HepG2 (cell line): ENCODE measurements around the gene ZBTB22. TPM values are rescaled to one million over a fixed set of nuclear protein-coding genes. Genes with fewer than 3 reads are reported as not detected.

Experiments
- AKAP8 ChIP-seq: sonication (generic); formaldehyde crosslinking; IDR thresholded peaks from 2 replicates; pipeline ENCODE4 v1.5.1; 2020; ENCODE audit warnings: mild to moderate bottlenecking, missing genetic modification reagents
- ATF7-NPFF ChIP-seq: sonication (generic); formaldehyde crosslinking; IDR thresholded peaks from 2 replicates; pipeline ENCODE4 v1.8.1; 2023; ENCODE audit warnings: mild to moderate bottlenecking, low read depth, missing genetic modification reagents, moderate library complexity
- CENPT ChIP-seq: sonication (generic); formaldehyde crosslinking; IDR thresholded peaks from 2 replicates; pipeline ENCODE4 v1.8.0; 2022; ENCODE audit warnings: low read depth, mild to moderate bottlenecking, moderate library complexity, missing genetic modification reagents
- ESRRA ChIP-seq: sonication (generic); formaldehyde crosslinking; IDR thresholded peaks from 2 replicates; pipeline ENCODE4 v1.5.1; 2020; ENCODE audit warnings: mild to moderate bottlenecking, low read depth, missing genetic modification reagents
- GABPB1 ChIP-seq: IDR thresholded peaks from 2 replicates; pipeline ENCODE4 v1.6.1; 2016; ENCODE audit warnings: mild to moderate bottlenecking, missing genetic modification reagents, moderate library complexity, missing compliant biosample characterization
- GTF3A ChIP-seq: sonication (generic); formaldehyde crosslinking; conservative IDR thresholded peaks from 2 replicates; pipeline ENCODE4 v1.4.0; 2020; ENCODE audit warnings: mild to moderate bottlenecking, missing genetic modification reagents
- HNRNPUL1 ChIP-seq: fragments of 200-400 bp; formaldehyde crosslinking; IDR thresholded peaks from 2 replicates; pipeline ENCODE4 v1.6.1; 2017; ENCODE audit warnings: low read depth, mild to moderate bottlenecking, low read length, moderate library complexity
- KMT2A ChIP-seq: sonication (generic); formaldehyde crosslinking; IDR thresholded peaks from 2 replicates; pipeline ENCODE4 v1.4.0; 2020; ENCODE audit warnings: missing genetic modification reagents
- POLR2AphosphoS2 ChIP-seq: IDR thresholded peaks from 2 replicates; pipeline ENCODE4 v1.6.1; 2011; ENCODE audit warnings: low read depth, low read length, improper control_type of control experiment
- RBAK ChIP-seq: sonication (generic); formaldehyde crosslinking; IDR thresholded peaks from 2 replicates; pipeline ENCODE4 v1.5.1; 2020; ENCODE audit warnings: mild to moderate bottlenecking, missing genetic modification reagents
- RBFOX2 ChIP-seq: fragments of 200-400 bp; formaldehyde crosslinking; IDR thresholded peaks from 2 replicates; pipeline ENCODE4 v1.6.1; 2017; ENCODE audit warnings: low read depth, mild to moderate bottlenecking, low read length
- RBM39 ChIP-seq: fragments of 200-400 bp; formaldehyde crosslinking; IDR thresholded peaks from one replicate; pipeline ENCODE4 v1.6.1; 2018; ENCODE audit warnings: antibody characterized with exemption, mild to moderate bottlenecking, low read depth, low read length; ENCODE audit not compliant: poor library complexity, severe bottlenecking
- SNRNP70 ChIP-seq: fragments of 200-400 bp; formaldehyde crosslinking; IDR thresholded peaks from 2 replicates; pipeline ENCODE4 v1.6.1; 2017; ENCODE audit warnings: mild to moderate bottlenecking, low read depth, low read length, moderate library complexity
- TARDBP ChIP-seq: sonication (generic); formaldehyde crosslinking; IDR thresholded peaks from 2 replicates; pipeline ENCODE4 v1.8.0; 2022; ENCODE audit warnings: mild to moderate bottlenecking, missing genetic modification reagents
- TEAD2 ChIP-seq: sonication (generic); formaldehyde crosslinking; IDR thresholded peaks from 2 replicates; pipeline ENCODE4 v1.9.0; 2021; ENCODE audit warnings: missing genetic modification reagents
- ZNF235 ChIP-seq: sonication (generic); formaldehyde crosslinking; IDR thresholded peaks from 2 replicates; pipeline ENCODE4 v1.8.1; 2023; ENCODE audit warnings: mild to moderate bottlenecking, missing genetic modification reagents, borderline replicate concordance
- ZNF383 ChIP-seq: sonication (generic); formaldehyde crosslinking; IDR thresholded peaks from 2 replicates; pipeline ENCODE4 v1.4.0; 2020; ENCODE audit warnings: missing genetic modification reagents, mild to moderate bottlenecking, borderline replicate concordance
- polyA plus RNA-seq, 8 experiments: library from polyadenylated mRNA; depleted of rRNA in 3 of 8; stranded (reverse) in 7 of 8; unstranded in 1 of 8; fragments of >200 nt; fragmentation: Illumina TruSeq in 4 of 8; extraction: Trizol in 4 of 8; gene quantifications; 2 replicates each; pipeline versions ENCODE4 v1.2.1 to v1.2.3, GENCODE V29; 2011 to 2016; ENCODE audit warnings: low read depth in 4 of 8, missing spikeins in 1 of 8, mixed read lengths in 1 of 8; ENCODE audit not compliant: insufficient read depth in 1 of 8
- total RNA-seq, 5 experiments: library from RNA; depleted of rRNA; stranded (reverse); fragments of >200 nt; fragmentation: Illumina TruSeq; extraction: Trizol; gene quantifications; 2 replicates each; pipeline ENCODE4 v1.2.3, GENCODE V29; 2016; ENCODE audit warnings: low read depth in 1 of 5
- TF ChIP-seq, protein P1 (sequence below): sonication (generic); formaldehyde crosslinking; IDR thresholded peaks from 2 replicates; pipeline ENCODE4 v1.4.0; 2020; ENCODE audit warnings: missing genetic modification reagents
- TF ChIP-seq, protein P2 (sequence below): sonication (generic); formaldehyde crosslinking; IDR thresholded peaks from 2 replicates; pipeline ENCODE4 v1.4.0; 2020; ENCODE audit warnings: mild to moderate bottlenecking, missing genetic modification reagents
- TF ChIP-seq, protein P3 (sequence below): sonication (generic); formaldehyde crosslinking; IDR thresholded peaks from 2 replicates; pipeline ENCODE4 v1.9.0; 2022; ENCODE audit warnings: missing genetic modification reagents, mild to moderate bottlenecking, borderline replicate concordance

The ZBTB22 gene
- total and polyA plus RNA-seq, 2 of the 13 experiments (the other 11 are each of a cell fraction or from before 2014, with no cell fraction given): 8.0 to 10.6 TPM

DNA sequence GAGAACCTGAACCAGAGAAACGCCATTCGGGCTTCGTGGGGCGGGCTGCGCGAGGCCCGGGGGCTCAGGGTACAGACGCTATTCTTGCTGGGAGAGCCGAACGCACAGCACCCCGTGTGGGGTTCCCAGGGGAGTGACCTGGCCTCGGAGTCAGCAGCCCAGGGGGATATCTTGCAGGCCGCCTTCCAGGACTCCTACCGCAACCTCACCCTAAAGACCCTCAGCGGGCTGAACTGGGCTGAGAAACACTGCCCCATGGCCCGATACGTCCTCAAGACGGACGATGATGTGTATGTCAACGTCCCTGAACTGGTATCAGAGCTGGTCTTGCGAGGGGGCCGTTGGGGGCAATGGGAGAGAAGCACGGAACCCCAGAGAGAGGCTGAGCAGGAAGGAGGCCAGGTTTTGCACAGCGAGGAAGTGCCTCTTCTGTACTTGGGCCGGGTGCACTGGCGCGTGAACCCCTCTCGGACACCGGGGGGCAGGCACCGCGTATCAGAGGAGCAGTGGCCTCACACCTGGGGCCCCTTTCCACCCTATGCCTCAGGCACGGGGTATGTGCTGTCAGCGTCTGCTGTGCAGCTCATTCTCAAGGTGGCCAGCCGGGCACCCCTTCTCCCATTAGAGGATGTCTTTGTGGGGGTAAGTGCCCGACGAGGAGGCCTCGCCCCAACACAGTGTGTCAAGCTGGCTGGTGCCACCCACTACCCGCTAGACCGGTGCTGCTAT lies 39.7 kb downstream of the ZBTB22 start (continued):
- TF ChIP-seq ATF7-NPFF (CRISPR knock-in tag): no peak
- TF ChIP-seq GABPB1 (CRISPR knock-in tag): peak; percentile 43; the same call in 1 of the 2 replicates
- no peak for TF ChIP-seq CENPT (CRISPR knock-in tag)
- no peak for TF ChIP-seq GTF3A (CRISPR knock-in tag)
- TF ChIP-seq RBAK: no peak
- TF ChIP-seq ZNF383 (CRISPR knock-in tag): no peak
- TF ChIP-seq, protein P1, sequence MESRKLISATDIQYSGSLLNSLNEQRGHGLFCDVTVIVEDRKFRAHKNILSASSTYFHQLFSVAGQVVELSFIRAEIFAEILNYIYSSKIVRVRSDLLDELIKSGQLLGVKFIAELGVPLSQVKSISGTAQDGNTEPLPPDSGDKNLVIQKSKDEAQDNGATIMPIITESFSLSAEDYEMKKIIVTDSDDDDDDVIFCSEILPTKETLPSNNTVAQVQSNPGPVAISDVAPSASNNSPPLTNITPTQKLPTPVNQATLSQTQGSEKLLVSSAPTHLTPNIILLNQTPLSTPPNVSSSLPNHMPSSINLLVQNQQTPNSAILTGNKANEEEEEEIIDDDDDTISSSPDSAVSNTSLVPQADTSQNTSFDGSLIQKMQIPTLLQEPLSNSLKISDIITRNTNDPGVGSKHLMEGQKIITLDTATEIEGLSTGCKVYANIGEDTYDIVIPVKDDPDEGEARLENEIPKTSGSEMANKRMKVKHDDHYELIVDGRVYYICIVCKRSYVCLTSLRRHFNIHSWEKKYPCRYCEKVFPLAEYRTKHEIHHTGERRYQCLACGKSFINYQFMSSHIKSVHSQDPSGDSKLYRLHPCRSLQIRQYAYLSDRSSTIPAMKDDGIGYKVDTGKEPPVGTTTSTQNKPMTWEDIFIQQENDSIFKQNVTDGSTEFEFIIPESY: peak; percentile 89; the same call in 1 of the 2 replicates
- TF ChIP-seq AKAP8 (CRISPR knock-in tag): peak; percentile 84; the same call in 1 of the 2 replicates
- TF ChIP-seq POLR2AphosphoS2: 0 out of 2 replicates have a peak, but pooled peaks have one; percentile 6
- TF ChIP-seq RBM39: no peak
- TF ChIP-seq, protein P2, sequence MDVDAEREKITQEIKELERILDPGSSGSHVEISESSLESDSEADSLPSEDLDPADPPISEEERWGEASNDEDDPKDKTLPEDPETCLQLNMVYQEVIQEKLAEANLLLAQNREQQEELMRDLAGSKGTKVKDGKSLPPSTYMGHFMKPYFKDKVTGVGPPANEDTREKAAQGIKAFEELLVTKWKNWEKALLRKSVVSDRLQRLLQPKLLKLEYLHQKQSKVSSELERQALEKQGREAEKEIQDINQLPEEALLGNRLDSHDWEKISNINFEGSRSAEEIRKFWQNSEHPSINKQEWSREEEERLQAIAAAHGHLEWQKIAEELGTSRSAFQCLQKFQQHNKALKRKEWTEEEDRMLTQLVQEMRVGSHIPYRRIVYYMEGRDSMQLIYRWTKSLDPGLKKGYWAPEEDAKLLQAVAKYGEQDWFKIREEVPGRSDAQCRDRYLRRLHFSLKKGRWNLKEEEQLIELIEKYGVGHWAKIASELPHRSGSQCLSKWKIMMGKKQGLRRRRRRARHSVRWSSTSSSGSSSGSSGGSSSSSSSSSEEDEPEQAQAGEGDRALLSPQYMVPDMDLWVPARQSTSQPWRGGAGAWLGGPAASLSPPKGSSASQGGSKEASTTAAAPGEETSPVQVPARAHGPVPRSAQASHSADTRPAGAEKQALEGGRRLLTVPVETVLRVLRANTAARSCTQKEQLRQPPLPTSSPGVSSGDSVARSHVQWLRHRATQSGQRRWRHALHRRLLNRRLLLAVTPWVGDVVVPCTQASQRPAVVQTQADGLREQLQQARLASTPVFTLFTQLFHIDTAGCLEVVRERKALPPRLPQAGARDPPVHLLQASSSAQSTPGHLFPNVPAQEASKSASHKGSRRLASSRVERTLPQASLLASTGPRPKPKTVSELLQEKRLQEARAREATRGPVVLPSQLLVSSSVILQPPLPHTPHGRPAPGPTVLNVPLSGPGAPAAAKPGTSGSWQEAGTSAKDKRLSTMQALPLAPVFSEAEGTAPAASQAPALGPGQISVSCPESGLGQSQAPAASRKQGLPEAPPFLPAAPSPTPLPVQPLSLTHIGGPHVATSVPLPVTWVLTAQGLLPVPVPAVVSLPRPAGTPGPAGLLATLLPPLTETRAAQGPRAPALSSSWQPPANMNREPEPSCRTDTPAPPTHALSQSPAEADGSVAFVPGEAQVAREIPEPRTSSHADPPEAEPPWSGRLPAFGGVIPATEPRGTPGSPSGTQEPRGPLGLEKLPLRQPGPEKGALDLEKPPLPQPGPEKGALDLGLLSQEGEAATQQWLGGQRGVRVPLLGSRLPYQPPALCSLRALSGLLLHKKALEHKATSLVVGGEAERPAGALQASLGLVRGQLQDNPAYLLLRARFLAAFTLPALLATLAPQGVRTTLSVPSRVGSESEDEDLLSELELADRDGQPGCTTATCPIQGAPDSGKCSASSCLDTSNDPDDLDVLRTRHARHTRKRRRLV (CRISPR knock-in tag): no peak
- peak; percentile 29; the same call in 1 of the 2 replicates for TF ChIP-seq TARDBP (CRISPR knock-in tag)
- no peak for TF ChIP-seq SNRNP70
- TF ChIP-seq ESRRA (CRISPR knock-in tag): no peak
- no peak for TF ChIP-seq RBFOX2
- TF ChIP-seq ZNF235 (CRISPR knock-in tag): 0 out of 2 replicates have a peak, but pooled peaks have one; percentile 37
- no peak for TF ChIP-seq KMT2A (CRISPR knock-in tag)
- TF ChIP-seq HNRNPUL1: no peak
- no peak for TF ChIP-seq TEAD2
- TF ChIP-seq, protein P3, sequence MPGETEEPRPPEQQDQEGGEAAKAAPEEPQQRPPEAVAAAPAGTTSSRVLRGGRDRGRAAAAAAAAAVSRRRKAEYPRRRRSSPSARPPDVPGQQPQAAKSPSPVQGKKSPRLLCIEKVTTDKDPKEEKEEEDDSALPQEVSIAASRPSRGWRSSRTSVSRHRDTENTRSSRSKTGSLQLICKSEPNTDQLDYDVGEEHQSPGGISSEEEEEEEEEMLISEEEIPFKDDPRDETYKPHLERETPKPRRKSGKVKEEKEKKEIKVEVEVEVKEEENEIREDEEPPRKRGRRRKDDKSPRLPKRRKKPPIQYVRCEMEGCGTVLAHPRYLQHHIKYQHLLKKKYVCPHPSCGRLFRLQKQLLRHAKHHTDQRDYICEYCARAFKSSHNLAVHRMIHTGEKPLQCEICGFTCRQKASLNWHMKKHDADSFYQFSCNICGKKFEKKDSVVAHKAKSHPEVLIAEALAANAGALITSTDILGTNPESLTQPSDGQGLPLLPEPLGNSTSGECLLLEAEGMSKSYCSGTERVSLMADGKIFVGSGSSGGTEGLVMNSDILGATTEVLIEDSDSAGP (CRISPR knock-in tag): peak; percentile 58; the same call in 1 of the 2 replicates
